ENCODE measurements around the gene GALNS.

Gene GALNS

DNA sequence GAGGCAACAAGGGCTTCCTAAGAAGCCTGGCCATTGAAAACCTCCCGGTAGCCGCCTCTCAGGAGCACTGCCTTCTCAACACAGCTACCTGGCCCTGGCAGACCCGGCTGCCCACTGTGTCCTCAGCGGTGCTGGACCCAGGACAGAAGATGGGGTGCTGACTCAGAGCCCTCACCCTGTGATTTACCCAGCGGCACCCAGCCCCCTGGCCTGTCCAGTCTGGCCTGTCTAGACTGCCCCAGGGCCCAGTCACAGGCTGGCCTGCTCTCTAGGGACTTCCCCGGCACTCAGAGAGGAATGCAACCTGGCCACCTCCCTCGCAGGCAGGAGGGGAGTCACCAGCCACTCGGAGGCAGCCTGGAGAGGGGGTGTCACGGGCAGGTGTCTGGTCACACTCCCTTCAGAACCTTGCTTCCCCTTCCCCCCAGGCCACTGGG, 91.8 kb downstream of the GALNS start:
- no peak for DNase-seq (ENCODE audit: low read depth)
- H3K4me3 ChIP-seq (replicated peaks; ENCODE audit: low read depth, low read length) = no peak overlapping the region
- TF ChIP-seq, protein P1, sequence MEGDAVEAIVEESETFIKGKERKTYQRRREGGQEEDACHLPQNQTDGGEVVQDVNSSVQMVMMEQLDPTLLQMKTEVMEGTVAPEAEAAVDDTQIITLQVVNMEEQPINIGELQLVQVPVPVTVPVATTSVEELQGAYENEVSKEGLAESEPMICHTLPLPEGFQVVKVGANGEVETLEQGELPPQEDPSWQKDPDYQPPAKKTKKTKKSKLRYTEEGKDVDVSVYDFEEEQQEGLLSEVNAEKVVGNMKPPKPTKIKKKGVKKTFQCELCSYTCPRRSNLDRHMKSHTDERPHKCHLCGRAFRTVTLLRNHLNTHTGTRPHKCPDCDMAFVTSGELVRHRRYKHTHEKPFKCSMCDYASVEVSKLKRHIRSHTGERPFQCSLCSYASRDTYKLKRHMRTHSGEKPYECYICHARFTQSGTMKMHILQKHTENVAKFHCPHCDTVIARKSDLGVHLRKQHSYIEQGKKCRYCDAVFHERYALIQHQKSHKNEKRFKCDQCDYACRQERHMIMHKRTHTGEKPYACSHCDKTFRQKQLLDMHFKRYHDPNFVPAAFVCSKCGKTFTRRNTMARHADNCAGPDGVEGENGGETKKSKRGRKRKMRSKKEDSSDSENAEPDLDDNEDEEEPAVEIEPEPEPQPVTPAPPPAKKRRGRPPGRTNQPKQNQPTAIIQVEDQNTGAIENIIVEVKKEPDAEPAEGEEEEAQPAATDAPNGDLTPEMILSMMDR (IDR thresholded peaks at IDR 0.05; ENCODE audit: low read length, missing control alignments) = no peak

DNA sequence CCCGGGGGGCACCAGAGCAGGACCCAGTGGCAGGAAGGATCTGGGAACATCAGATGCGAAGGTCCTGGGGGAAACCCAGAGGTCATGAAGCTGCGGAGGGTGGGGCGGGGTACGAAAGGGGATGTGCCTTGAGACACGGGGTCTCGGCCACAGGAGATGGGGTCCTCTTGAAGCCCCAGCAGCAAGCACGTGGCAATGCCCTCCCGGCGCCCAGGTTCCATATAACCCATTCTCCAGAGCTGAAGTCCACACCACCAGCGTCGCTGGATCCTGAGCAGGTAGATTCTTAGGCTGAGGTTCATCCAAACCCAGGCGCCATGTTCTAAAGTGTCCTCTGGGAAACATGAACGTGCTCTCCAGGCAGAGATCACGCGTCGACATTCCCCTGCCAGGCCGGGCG, 92.7 kb downstream of the GALNS start:
- TF ChIP-seq, protein P1 (IDR thresholded peaks at IDR 0.05; ENCODE audit: low read length, missing control alignments) = no peak
- H3K4me3 ChIP-seq (replicated peaks; ENCODE audit: low read depth, low read length) = no peak overlapping the region
- no peak for DNase-seq (ENCODE audit: low read depth)

All from fibroblast of pulmonary artery (primary cell).